ENCODE data around the gene CYTH3. TPM values are rescaled to one million over a fixed set of nuclear protein-coding genes. Genes with fewer than 3 reads are reported as not detected.

CYTH3 gene
- total RNA-seq, 1 experiment from 2014 or later, result 16.7 TPM

GRCh38 chr7:6237011-6237410 lies 35.4 kb downstream of the CYTH3 start (continued):
- TF ChIP-seq CTCF (IDR thresholded peaks at IDR 0.05 in 2 of 3, conservative IDR thresholded peaks at IDR 0.05 in 1 of 3; ENCODE audit: borderline replicate concordance in 1 of 3, insufficient read depth in 1 of 3, low read depth in 2 of 3, low read length in 2 of 3) (no peak), ATF3 (IDR thresholded peaks at IDR 0.05) (no peak), RAD21 (IDR thresholded peaks at IDR 0.05; ENCODE audit: low read depth) (no peak)

- Histone ChIP-seq H3K4me3 (replicated peaks in 1 of 2; ENCODE audit: low read depth in 1 of 2, low read length in 2 of 2) (no peak overlapping the region), H3K9me2 (ENCODE audit: insufficient read depth) (no peaks in the 10 kb centered on the region), H3K4me2 (ENCODE audit: low read length) (no peak overlapping the region), H4K20me1 (ENCODE audit: insufficient read depth) (no peaks in the 10 kb centered on the region; the same call in 1 of the 2 replicates), H3K9ac (ENCODE audit: low read length) (no peak overlapping the region), H3K27me3 (ENCODE audit: insufficient read depth, low read length) (no peaks in the 10 kb centered on the region), H3K9me3 (ENCODE audit: control insufficient read depth in 1 of 2, insufficient read depth in 1 of 2, low read depth in 1 of 2, low read length in 2 of 2) (no peaks in the 10 kb centered on the region), H3K79me2 (ENCODE audit: insufficient read depth, low read length) (peaks cover 44% of the 10 kb centered on the region), H2AFZ (ENCODE audit: low read depth, low read length, poor library complexity, severe bottlenecking) (no peak overlapping the region), H3K36me3 (ENCODE audit: control insufficient read depth in 1 of 2, insufficient read depth in 2 of 2, low read length in 2 of 2) (no peaks in the 10 kb centered on the region), H3K4me1 (ENCODE audit: control insufficient read depth in 1 of 2, insufficient read depth in 2 of 2, low read length in 2 of 2) (peaks cover 0 to 11% of the 10 kb centered on the region in 2 experiments; a peak in 1 of 4 replicates), H3K27ac (ENCODE audit: low read depth, low read length) (no peak overlapping the region)
- TF ChIP-seq CBX3 (IDR thresholded peaks at IDR 0.05; ENCODE audit: low read depth), result no peak
- no peak for TF ChIP-seq ATF3 (IDR thresholded peaks at IDR 0.05)
- TF ChIP-seq ZFX (IDR thresholded peaks at IDR 0.05), result no peak
- TF ChIP-seq YY1 (IDR thresholded peaks at IDR 0.05; ENCODE audit: extremely low read depth, insufficient replicate concordance, low read depth, low read length), result no peak
- no peak for TF ChIP-seq CTCF (IDR thresholded peaks at IDR 0.05 in 2 of 3, conservative IDR thresholded peaks at IDR 0.05 in 1 of 3; ENCODE audit: borderline replicate concordance in 1 of 3, insufficient read depth in 1 of 3, low read depth in 2 of 3, low read length in 2 of 3)
- TF ChIP-seq TCF7L2 (IDR thresholded peaks at IDR 0.05; ENCODE audit: borderline replicate concordance, extremely low read depth, insufficient read depth, insufficient read length), result no peak
- no peak for TF ChIP-seq RAD21 (IDR thresholded peaks at IDR 0.05; ENCODE audit: low read depth)
- ChIA-PET CTCF (no interaction called here), POLR2A (interaction anchor here (0.6 kb wide), 1 partner anchor 76 kb away, joined by 4 read pairs; no protein-coding TSS in a partner anchor), RAD21 (ENCODE audit: low non-redundant PET in 1 of 2, low total read pairs in 2 of 2, uncharacterized antibody in 2 of 2, unreplicated experiment in 2 of 2) (no interaction called here)
- BruUV-seq (replicated peaks), result no TSS peak
- DNase-seq (ENCODE audit: low read depth, low spot score), result no peak
- intact Hi-C loops (cut with micrococcal nuclease), result no loop called here
- no peak for ATAC-seq
Observed at GRCh38 chr7:6235029-6235871, 37.2 kb downstream of the CYTH3 start.
